HG02884 (cell line): ENCODE measurements around the gene PLK1.

Source experiments
- ATAC-seq: cut with Tn5 transposase; IDR thresholded peaks from one replicate; pipeline ENCODE4 v1.9.1; 2021; ENCODE audit warnings: mild to moderate bottlenecking, moderate library complexity; ENCODE audit not compliant: unreplicated experiment

Gene PLK1

DNA sequence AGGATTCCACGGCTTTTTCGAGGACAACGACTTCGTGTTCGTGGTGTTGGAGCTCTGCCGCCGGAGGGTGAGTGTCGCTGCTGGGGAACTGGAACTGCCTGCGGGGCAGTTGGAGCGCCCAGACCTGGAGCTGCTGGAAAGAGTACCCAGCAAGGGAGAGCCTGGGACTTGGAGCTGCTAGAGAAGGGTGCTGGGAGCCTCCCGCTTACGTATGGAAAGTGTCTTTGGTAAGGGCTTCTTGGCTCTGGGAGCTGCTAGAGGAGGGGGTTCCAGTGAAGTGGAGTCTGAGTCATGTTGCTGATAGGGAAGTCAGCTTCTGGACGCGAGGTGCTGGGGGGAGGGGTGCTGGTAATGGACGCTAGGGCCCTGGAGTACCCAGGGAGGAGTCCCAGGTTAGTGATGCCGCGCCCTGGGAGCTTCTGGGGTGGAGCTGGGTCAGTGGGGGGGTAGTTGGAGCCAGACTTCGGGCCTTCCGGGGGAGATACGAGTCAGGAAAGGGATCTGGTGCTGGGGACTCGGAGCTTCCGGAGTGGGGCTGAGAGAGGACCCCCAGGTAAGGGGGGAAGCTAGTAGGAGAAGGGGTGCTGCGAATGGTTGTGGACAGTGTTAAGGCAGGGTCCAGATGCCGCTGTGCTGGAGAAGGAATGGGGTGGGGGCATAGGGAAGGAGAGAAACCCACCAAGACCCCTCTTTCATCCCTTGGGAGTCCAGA lies 741 bp downstream of the PLK1 start:
- ATAC-seq: no peak

- ATAC-seq: no peak
Observed at GRCh38 chr16:23679986-23680336, 1.3 kb downstream of the PLK1 start.

DNA sequence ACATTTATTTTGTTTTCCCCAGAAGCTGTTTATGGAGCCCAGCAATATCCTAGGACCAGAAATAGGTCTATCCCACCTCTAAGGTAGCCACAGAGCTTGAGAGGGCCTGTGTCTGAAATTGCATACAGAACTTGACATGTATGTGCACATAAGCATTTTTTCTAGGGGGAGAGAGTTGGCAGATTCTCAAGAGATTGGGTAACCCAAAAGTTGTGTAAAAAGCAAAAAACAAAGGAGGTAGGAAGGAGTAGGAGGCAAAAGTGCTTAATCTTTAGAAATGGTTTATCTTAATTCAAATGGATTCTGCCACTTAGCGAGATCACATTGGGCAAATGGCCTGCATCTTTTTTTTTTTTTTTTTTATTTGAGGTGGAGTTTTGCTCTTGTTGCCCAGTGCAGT lies 3.5 kb downstream of the PLK1 start:
- no peak for ATAC-seq

GRCh38 chr16:23683487-23683886 lies 4.8 kb downstream of the PLK1 start:
- no peak for ATAC-seq

GRCh38 chr16:23687034-23687808 lies 8.5 kb downstream of the PLK1 start:
- ATAC-seq: no peak

DNA sequence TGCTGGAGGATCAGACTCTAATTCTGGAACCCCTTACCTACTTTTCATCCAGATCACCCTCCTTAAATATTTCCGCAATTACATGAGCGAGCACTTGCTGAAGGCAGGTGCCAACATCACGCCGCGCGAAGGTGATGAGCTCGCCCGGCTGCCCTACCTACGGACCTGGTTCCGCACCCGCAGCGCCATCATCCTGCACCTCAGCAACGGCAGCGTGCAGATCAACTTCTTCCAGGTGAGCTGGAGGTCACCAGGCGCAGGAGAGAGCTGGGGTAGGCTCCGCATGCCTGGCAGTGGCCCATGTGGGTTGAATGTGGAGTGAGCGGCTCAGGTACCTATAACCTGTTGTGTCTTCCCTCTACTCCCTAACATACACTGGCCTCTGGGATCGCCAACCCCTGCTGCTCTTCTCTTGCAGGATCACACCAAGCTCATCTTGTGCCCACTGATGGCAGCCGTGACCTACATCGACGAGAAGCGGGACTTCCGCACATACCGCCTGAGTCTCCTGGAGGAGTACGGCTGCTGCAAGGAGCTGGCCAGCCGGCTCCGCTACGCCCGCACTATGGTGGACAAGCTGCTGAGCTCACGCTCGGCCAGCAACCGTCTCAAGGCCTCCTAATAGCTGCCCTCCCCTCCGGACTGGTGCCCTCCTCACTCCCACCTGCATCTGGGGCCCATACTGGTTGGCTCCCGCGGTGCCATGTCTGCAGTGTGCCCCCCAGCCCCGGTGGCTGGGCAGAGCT lies 10.9 kb downstream of the PLK1 start:
- ATAC-seq: no peak

DNA sequence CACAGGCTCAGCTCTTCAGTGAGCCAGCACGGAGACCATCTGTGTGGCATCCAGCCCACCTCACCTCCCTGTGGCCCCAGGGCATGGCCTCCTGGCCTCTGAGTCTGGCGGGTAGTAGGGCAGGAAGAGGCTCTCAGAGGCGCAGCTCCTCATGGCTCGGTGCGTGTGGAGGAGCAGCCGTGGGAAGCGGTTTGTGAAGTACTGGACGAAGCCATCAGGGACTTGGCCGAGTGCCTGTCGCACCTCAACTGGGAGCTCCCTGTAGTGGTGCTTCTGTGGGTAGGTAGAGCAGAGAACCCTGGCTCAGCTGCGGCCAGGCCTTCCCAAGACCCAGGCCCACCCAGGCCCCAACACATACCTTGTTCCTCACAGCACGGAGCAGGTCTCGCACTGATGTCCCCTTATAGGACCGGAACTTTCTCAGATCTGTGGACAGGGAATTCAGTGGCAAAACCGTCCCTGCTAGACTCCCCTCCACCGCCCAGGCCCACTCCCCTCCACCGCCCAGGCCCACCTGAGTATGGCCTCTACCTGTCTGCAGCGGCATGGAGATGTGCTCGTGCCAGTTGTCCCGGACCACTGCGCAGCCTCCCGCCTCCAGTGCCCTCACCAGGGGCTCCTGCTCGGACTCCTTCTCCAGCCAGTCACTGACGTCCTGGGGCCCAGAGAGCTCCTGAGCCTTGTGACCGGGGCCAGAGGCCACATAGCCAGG lies 12.2 kb downstream of the PLK1 start:
- no peak for ATAC-seq

GRCh38 chr16:23691483-23692189 lies 12.9 kb downstream of the PLK1 start:
- ATAC-seq: no peak

DNA sequence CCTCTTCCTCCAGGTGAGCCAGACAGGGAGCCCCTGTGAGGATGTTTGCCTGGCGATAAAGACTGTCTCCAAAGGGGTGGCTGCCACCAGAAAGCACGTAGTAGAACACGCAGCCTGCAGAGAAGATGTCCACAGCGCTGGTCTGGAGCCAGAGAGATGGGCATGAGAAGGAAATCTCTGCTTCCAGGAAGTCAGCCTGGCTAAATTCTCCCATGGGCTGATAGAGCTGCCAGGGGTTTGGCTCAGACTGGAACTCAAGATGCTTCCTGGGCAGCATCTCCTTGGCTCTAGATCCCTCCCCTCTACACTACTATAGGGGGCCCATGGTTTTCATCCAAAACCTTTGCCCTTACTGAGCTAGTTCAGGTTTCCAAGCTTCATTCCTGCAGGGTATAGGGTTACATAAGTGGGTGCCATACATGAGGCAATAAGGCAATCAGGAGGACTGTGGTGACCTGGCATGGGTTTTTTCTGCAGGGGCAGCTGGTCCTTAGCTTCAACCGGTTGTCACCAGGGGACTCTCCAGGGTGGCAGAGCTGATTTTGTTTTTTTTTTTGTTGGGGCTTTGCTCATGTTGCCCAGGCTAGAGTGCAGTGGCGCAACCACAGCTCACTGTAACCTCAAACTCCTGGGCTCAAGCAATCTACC lies 13.6 kb downstream of the PLK1 start:
- ATAC-seq: no peak

DNA sequence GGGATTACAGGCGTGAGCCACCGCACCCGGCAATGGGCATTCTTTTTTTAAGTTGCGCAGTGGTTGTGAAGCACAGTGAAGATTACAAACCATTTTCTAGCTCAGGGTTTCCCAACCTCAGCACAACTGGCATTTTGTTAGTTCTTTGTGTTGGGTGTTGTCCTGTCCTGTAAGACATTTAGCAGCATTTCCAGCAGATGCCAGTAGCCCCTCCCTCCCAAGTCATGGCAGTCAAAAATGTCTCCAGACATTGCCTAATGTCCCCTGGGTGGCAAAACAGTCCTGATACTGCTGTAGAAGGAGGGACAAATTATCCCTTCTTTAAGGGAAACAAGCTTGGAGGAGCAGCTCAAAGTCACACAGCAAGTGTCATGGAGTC lies 15.6 kb downstream of the PLK1 start:
- ATAC-seq: no peak

DNA sequence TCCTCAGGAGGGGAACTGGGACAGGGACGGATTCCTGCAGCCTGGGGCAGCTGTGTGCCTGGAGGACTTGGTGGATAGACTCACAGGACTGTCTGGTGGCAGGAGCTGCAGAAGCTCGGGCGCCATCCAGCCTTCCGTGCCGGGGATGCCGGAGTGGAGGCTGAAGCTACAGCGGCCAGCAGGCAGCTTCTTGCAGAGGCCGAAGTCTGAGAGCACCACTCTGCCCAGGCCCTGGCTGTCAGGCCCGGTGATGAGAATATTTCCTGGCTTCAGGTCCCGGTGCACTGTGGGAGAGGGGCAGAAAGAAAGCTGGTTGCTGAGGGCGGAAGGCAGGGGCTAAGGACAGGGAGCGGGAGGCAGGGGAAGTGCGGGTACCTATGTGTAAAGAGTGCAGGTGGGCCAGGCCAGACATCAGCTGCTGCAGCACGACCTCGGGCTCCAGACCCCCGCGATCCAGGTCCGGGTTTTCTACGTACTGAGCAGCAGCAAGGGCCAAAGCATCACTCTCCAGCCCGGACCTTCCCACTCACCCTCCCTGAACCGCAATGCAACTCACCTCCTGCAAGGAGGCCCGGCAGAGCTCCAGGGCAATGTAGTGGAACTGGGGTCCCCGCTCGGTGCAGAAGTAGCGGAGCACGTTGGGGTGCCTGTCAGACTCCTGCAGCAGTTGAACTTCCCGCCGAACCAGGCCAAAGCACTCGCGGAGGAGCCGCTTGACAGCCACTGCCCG lies 16.1 kb downstream of the PLK1 start:
- ATAC-seq: no peak

- no peak for ATAC-seq
Observed at GRCh38 chr16:23695756-23696155, 17.1 kb downstream of the PLK1 start.

DNA sequence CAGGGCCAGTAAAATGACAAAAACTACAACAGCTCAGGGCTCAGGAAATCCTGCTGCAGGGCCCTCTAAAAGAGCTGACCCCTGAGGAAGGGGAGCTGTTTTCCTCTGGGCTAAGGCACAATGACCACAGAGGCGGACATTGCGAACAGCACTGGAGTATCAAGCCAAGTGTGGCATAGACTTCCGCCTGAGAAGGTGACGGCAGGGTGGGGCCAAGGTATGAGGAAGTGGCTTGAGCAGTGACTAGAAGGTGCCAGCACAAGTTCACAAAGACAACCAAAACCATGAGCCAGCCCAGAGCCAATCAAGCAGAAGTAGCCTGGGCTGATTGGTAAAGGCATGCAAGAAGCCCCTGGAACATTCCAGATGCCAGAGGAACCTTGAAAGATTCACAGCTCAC lies 20.4 kb downstream of the PLK1 start:
- ATAC-seq: no peak

- ATAC-seq: no peak
Observed at GRCh38 chr16:23700093-23700492, 21.4 kb downstream of the PLK1 start.

- ATAC-seq: no peak
Observed at GRCh38 chr16:23700509-23700908, 21.8 kb downstream of the PLK1 start.

- ATAC-seq: no peak
Observed at GRCh38 chr16:23701045-23701444, 22.4 kb downstream of the PLK1 start.

DNA sequence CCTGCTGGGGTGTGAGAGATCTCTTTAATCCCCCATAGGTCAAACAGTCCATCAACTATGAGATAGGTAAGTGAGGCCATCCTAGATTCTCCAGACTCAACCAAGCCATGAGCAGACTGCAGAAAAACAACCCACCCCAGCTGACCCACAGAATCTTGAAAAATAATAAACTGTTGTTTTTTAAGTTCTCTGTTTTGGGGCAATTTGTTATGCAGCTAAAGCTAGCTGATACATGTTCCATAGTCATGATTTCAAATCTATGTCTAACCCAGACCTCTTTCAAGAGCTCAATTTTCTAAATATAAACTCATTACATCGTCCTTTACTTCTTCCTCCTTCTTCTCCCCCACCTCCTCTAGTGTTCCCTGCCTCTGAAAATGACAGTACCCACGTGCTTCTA lies 24.3 kb downstream of the PLK1 start:
- no peak for ATAC-seq

DNA sequence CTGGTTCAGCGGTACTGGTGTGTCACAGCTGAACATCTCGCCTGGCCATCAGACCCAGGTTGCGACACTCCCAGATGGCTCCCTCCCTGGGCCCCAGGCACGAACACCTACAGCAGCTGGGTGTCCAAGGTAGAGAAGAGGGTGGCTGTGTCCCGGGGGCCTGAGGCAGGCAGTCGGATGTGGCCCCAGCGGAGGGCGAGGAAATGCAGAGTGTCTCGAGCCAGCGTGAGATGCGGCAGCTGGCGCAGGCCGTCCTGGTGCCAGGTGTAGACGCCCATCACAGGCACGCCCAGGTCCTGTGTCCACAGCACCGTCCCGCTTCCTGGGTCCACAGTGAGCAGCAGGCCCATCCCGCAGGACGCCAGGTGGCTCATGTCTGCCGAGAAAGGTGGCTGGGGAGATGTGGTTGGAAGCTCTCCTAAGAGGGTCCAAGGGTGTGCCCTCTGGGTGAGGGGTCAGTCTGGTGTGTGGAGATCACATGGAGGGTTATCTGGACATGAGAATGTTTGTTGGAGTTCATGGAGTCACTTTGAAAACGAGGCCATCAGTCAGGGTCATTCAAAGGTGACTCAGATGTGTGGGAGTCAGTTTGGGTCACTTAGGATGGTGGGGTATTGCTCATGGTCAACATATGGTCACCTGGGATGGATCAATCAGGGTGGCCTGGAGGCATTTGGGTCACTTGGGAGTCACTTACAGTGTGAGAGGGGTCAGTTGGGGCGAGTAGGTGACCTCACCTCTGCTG lies 26.3 kb downstream of the PLK1 start:
- ATAC-seq: no peak

DNA sequence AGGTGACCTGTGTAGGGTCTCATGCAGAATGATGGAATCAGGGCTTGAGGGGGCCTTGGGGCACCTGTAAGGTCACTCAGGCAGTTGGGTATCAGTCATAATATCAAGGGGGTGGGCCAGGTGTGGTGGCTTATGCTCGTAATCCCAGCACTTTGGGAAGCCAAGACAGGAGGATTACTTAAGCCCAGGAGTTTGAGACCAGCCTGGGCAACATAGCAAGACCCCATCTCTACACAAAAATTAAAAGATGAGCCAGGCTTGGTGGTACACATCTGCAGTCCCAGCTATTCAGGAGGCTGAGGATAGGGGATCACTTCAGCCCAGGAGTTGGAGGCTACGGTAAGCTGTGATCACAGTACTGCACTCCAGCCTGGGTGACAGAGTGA lies 26.8 kb downstream of the PLK1 start:
- ATAC-seq: no peak
